HG03460 (cell line): ENCODE results near the gene TGM6.

ENCODE experiments used
- ATAC-seq: cut with Tn5 transposase; IDR thresholded peaks from one replicate; pipeline ENCODE4 v1.9.1; 2021; ENCODE audit not compliant: unreplicated experiment

TGM6 gene

GRCh38 chr20:2451939-2452732, 71.4 kb downstream of the TGM6 start:
- ATAC-seq = no peak

GRCh38 chr20:2453792-2454191, 73.1 kb downstream of the TGM6 start:
- no peak for ATAC-seq

DNA sequence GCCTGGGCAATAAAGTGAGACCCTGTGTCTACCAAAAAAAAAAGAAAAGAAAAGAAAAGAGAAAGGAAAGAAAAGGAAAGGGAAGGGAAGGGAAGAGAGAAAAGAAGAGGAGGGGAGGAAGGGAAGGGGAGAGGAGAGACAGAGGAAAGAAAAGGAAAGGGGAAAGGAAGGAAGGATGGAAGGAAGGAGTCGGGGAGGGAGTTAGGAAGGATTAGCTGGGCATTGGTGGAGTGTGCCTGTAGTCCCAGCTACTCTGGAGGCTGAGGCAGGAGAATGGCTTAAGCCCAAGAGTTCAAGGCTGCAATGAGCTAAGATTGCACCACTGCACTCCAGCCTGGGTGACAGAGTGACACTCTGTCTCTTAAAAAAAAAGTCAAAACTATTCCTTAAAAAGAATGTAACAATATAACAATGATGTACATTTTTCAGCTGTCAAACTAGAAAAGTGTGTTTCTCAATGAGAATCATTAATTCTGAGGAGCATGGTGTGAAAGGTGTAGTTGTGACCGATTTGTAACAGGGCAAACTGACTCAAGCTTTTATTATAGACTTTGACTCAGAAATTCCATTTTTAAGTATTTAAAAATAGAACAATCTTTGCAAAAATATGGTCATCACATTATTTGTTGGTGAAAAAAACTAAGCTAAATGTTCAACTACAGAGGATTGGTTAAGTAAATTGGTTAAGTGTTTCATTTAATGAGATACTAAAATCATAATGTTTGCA, 75.2 kb downstream of the TGM6 start:
- no peak for ATAC-seq

- ATAC-seq = no peak
These were observed 78.3 kb downstream of the TGM6 start for GRCh38 chr20:2458919-2459499.

DNA sequence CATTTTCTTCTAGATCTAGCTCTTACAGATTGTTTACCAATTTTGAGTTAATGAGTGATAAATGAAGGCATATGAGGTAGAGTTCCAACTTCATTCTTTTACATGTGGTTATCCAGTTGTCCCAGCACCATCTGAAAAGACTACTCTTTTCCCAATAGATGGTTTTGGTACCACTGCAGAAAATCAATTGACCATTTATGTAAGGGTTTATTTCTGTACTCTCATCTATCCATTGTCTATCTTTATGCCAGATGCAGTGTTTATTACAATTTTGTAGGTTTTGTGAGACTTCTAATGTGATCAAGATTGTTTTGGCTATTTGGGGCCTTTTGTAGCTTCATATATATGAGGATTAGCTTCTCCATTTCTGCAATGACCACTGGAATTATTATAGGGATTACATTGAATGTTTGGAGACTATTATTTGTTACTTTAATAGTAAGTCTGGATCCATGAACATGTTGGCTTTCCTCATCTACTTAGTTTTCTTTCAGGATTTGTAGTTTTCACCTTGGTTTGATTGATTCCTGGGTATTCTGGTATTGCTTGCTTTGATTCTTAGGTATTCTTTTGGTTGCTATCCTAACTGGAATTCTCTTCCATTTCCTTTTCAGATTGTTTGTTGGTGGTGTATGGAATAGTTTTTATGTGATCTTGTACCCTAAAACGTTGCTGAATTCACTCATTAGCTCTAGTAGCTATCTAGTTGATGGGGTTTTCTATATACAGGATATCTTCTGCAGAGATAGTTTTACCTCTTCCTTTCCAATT, 79.5 kb downstream of the TGM6 start:
- ATAC-seq = no peak

GRCh38 chr20:2460752-2461424, 80.2 kb downstream of the TGM6 start:
- ATAC-seq = no peak

DNA sequence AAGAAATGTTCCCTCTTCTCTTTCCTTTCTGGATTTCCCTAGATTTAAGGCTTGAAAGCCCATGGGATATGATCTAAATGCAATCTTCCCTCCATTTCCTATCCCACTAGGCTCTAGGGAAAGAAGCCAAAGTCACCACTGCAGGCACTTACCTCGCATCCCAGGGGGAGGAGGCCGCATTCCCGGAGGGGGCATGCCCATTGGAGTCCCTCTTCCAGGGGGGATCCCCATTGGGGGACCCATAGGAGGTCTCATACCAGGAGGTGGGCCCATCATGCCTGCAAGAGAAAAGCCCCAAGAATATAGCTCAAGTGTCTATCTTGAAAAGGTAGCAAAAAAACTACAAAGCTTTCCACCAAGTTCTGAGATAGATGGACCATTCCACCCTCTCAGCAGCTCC, 81.8 kb downstream of the TGM6 start:
- no peak for ATAC-seq

GRCh38 chr20:2463616-2464365, 83.1 kb downstream of the TGM6 start:
- ATAC-seq = no peak

DNA sequence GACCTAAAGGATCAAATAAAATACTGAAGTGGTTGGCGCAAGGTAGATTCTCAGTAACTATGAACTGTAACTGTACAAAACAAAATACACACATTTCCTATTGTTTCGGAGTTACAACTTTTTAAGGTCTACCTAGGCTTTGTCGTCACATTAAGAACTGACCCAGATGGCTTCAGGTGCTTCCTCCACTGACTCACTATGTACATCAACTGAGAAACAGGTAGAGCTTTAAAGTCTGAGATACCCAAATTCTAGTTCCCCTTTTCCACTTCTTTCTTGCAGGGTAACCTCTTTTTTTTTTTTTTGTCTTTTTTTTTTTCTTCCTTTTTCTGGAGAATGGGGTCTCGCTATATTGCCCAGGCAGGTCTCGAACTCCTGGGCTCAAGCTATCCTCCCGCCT, 84.4 kb downstream of the TGM6 start:
- ATAC-seq = no peak

DNA sequence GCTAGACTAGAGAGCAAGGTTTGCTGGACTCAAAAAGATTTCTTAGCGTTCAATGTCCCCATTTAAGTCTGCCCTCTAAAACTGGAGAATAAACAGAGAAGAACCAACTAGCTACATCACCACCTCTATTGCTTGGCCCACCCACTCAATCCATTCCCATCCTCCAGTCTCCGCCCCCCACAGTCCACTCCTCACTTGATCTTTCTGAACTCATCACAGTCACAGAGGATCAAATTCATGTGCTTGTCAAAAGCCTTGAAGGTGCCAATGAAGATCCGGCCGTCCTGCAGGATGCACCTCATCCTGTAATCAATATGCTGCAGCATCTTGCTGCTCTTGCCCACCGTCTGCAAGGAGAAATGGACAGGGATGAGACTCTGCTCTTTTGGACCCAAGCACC, 86.7 kb downstream of the TGM6 start:
- ATAC-seq = no peak

DNA sequence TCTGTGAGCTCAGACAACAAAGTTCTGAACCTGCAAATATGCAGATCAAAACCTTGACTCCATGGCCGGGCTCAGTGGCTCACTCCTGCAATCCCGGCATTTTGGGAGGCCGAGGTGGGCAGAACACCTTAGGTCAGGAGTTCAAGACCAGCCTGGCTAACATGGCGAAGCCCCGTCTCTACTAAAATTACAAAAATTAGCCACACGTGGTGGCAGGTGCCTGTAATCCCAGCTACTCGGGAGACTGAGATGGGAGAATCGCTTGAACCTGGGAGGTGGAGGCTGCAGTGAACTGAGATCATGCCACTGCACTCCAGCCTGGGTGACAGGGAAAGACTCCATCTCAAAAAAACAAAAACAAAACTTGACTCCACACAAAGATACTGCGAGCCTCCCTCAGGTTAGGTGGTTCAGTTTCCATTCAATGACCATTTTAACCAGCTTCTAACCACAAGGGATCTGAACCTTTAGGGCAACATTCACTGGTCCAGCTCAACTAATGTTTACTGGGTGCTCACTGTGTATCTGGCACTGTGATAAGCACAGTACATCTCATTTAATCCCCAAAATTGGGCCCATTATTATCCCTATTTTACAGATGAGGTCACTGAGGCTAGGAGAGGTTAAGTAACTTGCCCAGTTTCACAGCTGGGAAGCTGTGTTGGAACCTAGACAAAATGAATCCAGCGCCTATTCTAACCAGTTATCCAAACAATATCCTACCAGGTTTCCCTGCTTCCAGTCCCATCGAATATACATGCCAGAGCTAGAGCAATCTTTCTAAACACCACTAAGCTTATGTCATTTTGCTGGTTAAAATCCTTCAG, 88.1 kb downstream of the TGM6 start:
- ATAC-seq = no peak

- ATAC-seq = peak; percentile 30
These were observed 89.3 kb downstream of the TGM6 start for GRCh38 chr20:2469991-2470422.

GRCh38 chr20:2470423-2471193, 89.9 kb downstream of the TGM6 start, which contains the start of gene SNRPB:
TSS of gene SNRPB (minus strand) at chr20:2470789. CDS start at chr20:2470690, 99 bp downstream.
- ATAC-seq = peak; percentile 96

DNA sequence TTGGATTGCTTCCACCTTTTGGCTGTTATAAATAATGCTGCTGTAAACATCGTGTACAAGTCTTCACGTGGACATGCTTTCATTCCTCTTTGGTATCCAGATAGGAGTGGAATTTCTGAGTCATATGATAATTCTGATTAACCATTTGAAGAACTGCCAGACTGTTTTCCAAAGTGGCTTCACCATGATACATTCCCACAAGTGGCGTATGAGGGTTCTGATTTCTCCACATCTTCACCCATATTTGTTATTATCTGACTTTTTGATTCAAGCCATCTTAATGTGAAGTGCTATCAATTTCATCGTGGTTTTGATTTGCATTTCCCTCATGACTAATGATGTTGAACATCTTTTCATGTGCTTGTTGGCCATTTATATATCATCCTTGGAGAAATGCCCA, 92.8 kb downstream of the TGM6 start:
- ATAC-seq = no peak

GRCh38 chr20:2475850-2476741, 95.4 kb downstream of the TGM6 start:
- no peak for ATAC-seq

DNA sequence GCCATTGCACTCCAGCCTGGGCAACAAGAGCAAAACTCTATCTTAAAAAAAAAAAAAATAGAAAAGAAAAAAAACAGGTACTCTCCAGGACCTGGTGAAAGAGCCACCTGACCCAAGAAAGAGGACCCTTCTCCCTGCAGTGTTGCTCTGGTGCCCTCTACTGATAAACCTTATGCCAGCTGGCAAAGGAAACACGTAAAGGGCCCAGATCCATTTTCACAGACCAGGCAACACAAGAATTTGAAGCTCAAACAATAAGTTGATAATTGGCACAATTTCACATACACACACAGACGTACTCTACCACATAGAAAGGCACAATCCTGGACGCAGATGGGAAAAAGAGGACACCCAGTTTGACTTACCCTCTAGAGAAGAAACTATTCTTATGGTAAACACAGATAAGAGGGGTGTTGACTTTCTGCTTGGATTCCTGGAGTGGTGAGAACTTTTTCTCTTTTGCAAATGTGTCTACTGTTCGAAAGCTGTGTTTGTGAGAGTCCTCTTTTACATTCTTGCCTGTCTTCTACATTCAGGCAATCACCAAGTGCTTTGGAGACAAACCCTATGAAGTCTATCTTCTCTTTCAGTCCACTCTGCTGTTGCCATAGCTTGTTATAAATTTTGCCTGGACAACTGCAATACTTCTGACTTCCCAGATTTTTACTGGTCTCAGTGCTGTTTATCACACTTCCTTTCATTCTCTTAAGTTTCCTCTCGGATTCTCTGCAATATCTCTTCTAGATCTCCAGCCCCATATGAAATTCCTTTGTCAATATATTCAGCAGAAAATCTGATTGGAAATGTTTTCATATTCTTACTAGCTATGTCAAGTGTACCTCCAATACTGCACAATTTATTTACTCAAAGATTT, 96.3 kb downstream of the TGM6 start:
- no peak for ATAC-seq
